GM18909 (cell line): ENCODE data around the gene MBD1.
"Not testable (repeated sequence)": the region's sequence is repeated elsewhere in the genome, so short reads cannot be mapped to it uniquely, and the experiment has no call there.

Experiments used
- ATAC-seq: cut with Tn5 transposase; IDR thresholded peaks from one replicate; pipeline ENCODE4 v1.9.1; 2021; ENCODE audit warnings: mild to moderate bottlenecking; ENCODE audit not compliant: unreplicated experiment, poor library complexity

MBD1 gene

GRCh38 chr18:50275503-50276036 is 5.8 kb downstream of the MBD1 start:
- no peak for ATAC-seq

- no peak for ATAC-seq
Measured at GRCh38 chr18:50274941-50275340, 6.4 kb downstream of the MBD1 start.

- ATAC-seq, result no peak
Measured at GRCh38 chr18:50274044-50274442, 7.3 kb downstream of the MBD1 start.

GRCh38 chr18:50273203-50274043 is 7.9 kb downstream of the MBD1 start:
- ATAC-seq, result no peak

- ATAC-seq, result no peak
Measured at GRCh38 chr18:50272568-50272967, 8.8 kb downstream of the MBD1 start.

- ATAC-seq, result peak; percentile 74
Measured at GRCh38 chr18:50268022-50268747, 13.1 kb downstream of the MBD1 start.

- ATAC-seq, result peak; percentile 81
Measured at GRCh38 chr18:50266248-50266704, 15.0 kb downstream of the MBD1 start, which contains the start of gene CFAP53. Gene CFAP53, minus strand, starts transcription at chr18:50266495. Its CDS starts 91 bp downstream, at chr18:50266404.

GRCh38 chr18:50262977-50263376 is 18.3 kb downstream of the MBD1 start:
- no peak for ATAC-seq

- no peak for ATAC-seq
Measured at GRCh38 chr18:50250935-50251334, 30.4 kb downstream of the MBD1 start.

- no peak for ATAC-seq
Measured at GRCh38 chr18:50249576-50249975, 31.7 kb downstream of the MBD1 start.

- no peak for ATAC-seq
Measured at GRCh38 chr18:50247561-50247960, 33.8 kb downstream of the MBD1 start.

GRCh38 chr18:50241768-50242167 is 39.6 kb downstream of the MBD1 start:
- ATAC-seq, result not testable (repeated sequence)

GRCh38 chr18:50240080-50240563 is 41.2 kb downstream of the MBD1 start:
- no peak for ATAC-seq

- no peak for ATAC-seq
Measured at GRCh38 chr18:50232419-50232818, 48.9 kb downstream of the MBD1 start.

GRCh38 chr18:50231621-50232020 is 49.7 kb downstream of the MBD1 start:
- no peak for ATAC-seq

- ATAC-seq, result not testable (repeated sequence)
Measured at GRCh38 chr18:50220249-50220648, 61.1 kb downstream of the MBD1 start.
